HuH-7 (cell line): Measurements from ENCODE around the gene ST7.

Experiments used
- DNase-seq: peaks from one replicate; pipeline ENCODE4 v3.0.0; 2011; ENCODE audit warnings: low spot score

ST7 gene

DNA sequence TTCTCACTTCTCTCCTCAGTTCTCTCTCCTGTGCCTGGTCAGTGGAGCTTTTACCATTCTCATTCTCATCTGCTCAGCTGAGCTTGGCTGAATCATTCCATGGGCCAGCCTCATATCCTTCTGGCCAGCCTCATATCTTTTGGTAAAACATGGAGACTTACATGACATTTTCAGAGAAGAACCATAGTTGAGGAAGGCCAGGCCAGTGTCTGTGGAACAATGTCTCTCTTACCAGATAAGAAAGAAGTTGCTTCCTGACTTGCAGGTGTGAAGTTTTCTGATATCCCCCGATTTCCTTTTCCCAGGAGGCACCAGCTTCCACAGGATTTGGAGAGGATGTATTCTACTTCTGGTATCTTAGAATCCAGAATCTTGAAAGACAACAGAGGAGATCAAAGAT lies 24.7 kb downstream of the ST7 start:
- no peak for DNase-seq

DNA sequence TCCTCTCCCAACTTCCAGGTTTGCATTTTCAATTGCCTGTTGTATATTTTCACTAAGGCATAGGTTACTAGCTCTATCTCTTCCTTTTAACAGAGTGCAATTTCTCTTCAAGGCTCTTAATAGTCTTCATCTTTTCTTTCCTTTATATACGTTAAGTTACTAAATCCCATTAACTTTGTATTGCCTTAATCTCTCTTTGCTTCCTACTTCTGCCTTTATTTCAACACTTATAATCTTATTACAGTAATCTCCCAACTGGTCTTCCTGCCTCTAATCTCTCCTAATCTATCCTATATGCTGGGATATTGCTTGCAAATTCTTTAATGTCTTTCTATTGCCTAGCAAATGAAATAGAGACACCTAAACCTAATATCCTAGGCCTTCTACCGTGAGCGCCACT lies 26.1 kb downstream of the ST7 start:
- no peak for DNase-seq

- no peak for DNase-seq
Measured at GRCh38 chr7:116980354-116980753, 27.1 kb downstream of the ST7 start.

DNA sequence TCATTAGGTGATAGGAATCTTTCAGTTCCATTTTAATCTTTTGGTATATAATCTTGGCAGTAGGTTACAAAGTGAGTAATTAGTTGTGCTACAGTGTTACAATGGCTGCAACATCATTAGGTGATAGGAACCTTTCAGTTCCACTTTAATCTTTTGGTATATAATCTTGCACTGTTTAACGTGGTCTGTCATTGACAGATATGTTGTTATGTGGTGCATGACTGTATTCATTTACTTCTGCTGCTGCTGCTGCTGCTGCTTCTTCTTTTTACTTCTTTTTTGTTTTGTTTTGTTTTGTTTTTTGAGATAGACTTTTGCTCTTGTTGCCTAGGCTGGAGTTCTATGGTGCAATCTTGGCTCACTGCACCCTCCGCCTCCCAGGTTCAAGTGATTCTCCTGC lies 28.6 kb downstream of the ST7 start:
- no peak for DNase-seq

GRCh38 chr7:116984511-116984910 lies 31.2 kb downstream of the ST7 start:
- no peak for DNase-seq

GRCh38 chr7:116984917-116985316 lies 31.6 kb downstream of the ST7 start:
- DNase-seq: peak; percentile 39

DNA sequence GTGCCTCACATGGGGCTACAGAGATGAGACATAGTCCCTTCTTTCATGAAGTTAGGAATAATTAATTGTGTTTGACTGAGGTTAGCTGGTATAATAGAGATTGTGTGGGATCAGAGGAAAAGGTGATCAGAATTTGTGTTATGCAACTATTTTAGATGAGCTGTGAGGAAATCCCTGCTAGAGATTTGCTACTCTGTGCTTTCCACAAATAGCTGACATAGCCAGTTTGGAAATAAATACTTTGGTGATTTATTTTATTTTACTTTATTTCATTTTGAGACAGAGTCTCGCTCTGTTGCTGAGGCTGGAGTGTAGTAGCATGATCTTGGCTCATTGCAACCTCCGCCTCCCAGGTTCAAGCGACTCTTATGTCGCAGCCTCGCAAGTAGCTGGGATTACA lies 32.3 kb downstream of the ST7 start:
- no peak for DNase-seq

DNA sequence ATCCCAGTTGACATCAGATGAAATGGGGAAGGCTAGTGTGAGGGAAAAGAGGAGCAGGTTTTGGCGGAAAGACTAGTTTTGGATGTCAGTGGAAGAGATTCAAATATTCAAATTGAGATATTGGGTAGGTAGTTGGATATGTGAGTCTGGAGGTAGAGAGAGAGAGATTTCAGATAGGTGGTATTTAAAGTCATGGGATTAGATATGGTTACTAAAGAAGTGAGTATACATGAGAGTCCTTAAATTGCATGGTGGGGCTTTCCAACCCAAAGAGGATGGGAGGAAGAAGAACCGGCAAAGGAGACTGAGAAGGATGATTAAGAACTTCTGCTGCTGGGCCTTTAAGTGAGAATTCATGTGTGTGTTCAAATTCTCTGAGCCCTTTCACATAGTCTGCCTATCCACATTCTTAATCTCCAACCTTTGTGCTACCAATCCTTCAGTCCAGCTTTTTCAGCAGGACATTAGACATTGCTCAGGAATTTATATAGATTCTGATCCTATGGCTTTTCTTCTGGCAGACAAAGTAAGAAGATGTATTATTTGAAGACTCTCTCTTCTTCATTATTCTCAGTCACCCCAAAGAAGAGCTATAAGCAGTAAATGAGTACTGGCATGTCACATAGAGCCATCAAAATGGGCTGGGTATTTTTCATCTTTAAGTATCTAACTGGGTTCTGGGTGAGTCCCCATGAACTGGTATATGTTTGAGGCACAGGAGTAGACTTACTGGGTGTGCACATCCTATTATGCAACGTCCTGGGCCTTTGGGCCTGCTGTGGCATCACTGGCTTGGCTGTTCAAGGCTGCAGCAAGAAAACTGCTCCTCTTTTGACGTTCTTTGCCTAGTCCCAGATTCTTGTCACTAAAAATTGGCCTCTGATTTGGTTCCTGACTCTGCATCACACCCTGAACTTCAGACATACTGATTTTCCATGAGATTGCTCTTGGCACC lies 33.6 kb downstream of the ST7 start:
- DNase-seq: no peak

GRCh38 chr7:116988363-116988989 lies 35.2 kb downstream of the ST7 start:
- no peak for DNase-seq

GRCh38 chr7:116990056-116990455 lies 36.8 kb downstream of the ST7 start:
- no peak for DNase-seq

DNA sequence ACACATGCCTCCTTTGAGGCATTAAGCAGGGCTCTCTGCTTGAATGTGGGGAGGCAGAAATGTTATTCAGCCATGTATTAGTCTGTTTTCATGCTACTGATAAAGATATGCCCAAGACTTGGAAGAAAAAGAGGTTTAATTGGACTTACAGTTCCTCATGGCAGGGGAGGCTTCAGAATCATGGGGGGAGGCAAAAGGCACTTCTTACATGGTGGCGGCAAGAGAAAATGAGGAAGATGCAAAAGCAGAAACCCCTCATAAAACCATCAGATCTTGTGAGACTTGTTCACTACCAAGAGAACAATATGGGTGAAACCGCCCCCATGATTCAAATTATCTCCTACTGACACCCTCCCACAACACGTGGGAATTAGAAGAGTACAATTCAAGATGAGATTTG lies 37.9 kb downstream of the ST7 start:
- no peak for DNase-seq

DNA sequence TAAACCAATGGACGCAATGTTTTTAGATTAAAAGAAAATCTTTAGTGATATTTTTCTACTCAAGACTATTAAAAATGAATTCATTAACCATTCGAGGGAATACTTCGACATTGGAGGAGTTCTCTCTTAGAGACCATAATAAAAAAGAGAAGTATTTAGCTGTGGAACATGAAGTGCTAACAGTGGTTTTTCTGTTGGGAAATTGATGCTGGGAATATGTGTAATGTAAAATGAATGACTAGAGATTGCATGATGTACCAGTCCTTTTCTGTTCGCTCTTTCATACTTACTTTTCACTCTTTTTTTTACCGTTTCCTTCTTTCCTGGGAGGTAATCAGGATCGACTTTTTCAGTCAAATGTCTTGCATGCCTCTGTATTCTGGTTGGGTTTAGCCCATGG lies 41.3 kb downstream of the ST7 start:
- no peak for DNase-seq

- no peak for DNase-seq
Measured at GRCh38 chr7:116997972-116998371, 44.7 kb downstream of the ST7 start.

DNA sequence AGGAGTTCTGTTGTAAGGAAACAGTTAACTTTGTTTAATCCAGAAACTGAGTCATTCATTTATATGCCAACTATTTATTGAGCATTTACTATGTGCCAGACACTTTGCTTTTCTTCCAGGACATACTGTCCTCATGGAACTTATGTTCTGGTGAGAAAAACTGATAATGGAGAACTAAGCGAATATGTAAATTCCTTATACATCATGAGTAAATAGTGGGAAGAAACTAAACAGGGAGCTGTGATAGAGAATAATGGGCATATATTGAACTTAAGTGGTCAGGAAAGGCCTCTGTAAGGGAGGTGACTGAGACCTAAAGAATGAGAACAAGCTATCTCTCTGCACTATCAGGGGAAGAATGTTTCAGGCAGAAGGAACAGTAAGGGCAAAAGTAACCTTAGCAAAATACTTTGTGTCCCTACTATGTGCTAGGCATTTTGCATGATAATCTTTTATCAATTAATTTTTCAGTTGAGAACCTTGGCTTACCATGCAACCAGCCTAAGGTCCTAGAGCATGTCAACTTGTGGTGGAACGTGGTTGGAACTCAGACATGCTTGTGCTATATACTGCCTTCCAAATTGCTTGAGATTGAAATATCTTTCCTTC lies 45.4 kb downstream of the ST7 start:
- no peak for DNase-seq

DNA sequence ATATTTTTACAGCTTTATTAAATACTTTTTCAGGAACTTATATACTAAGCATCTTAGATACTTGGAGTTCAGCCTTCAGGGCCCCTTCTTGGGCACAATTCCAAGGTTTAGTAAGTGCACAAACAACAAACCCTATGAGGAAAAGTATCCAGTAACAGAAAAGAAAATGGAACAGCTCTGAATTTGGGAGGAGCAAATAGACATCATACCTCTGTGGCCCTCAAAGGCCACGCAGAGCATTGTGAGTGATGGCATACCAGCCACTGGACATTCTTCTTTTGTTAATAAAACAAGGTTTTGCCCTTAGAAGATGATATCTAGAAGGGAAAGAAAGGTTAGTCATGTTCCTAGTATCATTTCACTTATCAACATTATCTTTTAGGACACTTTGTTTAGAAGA lies 46.0 kb downstream of the ST7 start:
- no peak for DNase-seq

- DNase-seq: no peak
Measured at GRCh38 chr7:117001283-117001682, 48.0 kb downstream of the ST7 start.

GRCh38 chr7:117004899-117005298 lies 51.6 kb downstream of the ST7 start:
- no peak for DNase-seq

DNA sequence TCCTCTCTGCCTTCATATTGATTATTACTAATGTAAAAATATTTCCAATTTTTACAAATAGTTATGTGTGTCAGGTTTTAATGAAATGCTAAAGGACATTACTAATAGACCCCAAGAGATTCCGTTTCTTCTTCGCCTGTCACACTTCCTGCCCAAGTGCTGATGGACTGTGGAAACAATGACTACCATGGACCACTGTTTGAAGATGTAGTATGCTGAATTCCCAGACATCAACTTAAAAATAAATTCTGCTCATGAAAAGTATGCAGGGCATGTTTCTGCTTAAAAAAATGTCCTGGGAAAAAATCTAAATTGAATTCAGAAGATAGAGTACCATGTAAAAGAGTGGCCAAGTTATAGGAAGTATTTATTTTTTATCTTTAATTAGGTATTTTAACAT lies 52.1 kb downstream of the ST7 start:
- DNase-seq: no peak

- DNase-seq: no peak
Measured at GRCh38 chr7:117006907-117007684, 53.8 kb downstream of the ST7 start.

- no peak for DNase-seq
Measured at GRCh38 chr7:117008118-117008885, 55.0 kb downstream of the ST7 start.

- no peak for DNase-seq
Measured at GRCh38 chr7:117008886-117009531, 55.7 kb downstream of the ST7 start.
